Measurements from ENCODE around the gene SLC19A2.

DNA sequence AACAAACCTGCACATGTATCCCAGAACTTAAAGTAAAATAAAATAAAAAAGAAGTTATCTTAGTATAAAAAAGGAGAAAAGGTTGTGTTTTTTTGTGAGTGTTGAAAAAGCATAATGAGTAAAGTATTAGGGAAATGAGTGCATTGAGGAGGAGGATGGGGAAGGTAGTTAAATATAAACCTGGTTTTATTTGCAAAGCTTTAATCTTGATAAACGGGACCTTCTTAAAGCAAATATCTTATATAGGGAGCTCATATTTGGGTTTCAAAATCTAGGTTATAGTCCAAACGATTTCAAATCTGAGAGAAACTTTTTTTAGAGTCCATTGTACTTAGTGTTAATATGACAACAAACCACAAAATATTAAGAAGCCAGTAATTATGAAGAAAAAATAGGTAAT, 21.7 kb upstream of the SLC19A2 start:
- TF ChIP-seq GATA2 (IDR thresholded peaks at IDR 0.05; ENCODE audit: low read depth, low read length) (no peak), GATA3 (IDR thresholded peaks at IDR 0.05; ENCODE audit: low read depth, low read length) (no peak)

Measured in SH-SY5Y (cell line).